ENCODE measurements around the gene DCD.

Gene DCD

DNA sequence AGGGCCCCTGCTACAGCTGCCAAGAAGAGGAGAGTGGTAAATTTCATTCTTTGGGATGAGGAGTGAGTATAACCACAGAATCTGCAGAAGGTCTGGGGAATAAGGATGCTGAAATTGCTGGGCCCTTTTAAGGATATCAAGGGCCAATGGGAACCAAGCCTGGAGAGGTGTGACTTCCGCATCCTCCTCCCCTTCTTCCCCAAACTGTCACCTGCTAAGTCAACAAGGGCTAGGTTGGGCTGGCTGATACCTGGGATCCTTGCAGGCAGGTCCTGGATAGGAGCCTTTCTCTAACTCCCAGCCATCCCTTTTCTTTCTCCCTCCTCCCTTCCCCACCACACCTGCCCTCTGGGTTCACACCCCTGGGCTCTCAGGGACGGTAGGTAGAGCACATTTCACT, 13.4 kb downstream of the DCD start, which contains the start of gene LACRT:
Gene LACRT, minus strand, starts transcription at position 101 of the 400 bp plus-strand sequence. Its CDS starts 54 bp downstream, at position 47.
- Mint-ChIP-seq H3K9me3 (no peaks in the 10 kb centered on the region), H3K27ac (no peak within 1 kb of the TSS), H3K27me3 (ENCODE audit: low read depth) (no peaks in the 10 kb centered on the region), H3K4me1 (ENCODE audit: low read depth) (no peaks in the 10 kb centered on the region), H3K4me3 (no peak within 1 kb of the TSS), H3K36me3 (ENCODE audit: low read depth) (no peaks in the 10 kb centered on the region)
- no peak for DNase-seq (ENCODE audit: low spot score)

DNA sequence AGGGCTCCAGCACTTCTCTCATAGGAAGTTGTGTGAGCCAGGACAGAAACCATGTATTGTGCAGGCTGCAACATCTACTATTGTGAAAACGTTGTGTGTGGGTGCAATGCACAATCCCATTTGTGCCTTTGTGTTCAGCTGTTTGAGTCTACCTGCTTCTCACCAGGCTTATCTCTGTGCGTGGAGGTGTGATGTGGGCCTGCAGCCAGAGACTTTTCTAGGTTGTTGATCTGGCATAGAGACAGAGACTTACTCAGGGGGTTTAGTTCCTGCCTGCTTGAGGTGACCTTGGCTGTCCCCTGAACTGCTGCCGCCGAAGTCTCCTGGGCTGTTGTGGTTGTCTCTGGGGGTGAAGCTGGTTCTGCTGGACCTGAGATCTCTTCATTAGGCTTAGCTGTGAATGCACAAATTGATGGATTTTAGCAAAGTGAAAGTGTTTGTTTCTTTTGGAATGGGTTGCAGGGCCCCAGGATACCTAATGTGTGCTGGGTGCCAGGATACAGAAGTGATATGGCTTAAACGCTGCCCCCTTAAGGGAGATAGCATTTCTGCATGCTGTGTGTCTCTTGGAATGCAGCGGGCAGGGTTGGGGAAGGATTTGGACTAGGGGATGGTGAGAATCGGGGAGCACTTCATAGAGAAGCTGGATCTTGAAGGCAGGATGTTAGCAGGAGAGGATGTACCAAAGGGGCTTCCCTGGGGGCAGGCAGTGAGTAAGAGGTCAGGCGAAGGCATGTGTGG, 16.0 kb downstream of the DCD start:
- DNase-seq (ENCODE audit: low spot score): no peak
- Mint-ChIP-seq H3K9me3 (peaks cover 8% of the 10 kb centered on the region), H3K27me3 (ENCODE audit: low read depth) (no peaks in the 10 kb centered on the region), H3K4me3 (no peak overlapping the region), H3K36me3 (ENCODE audit: low read depth) (no peaks in the 10 kb centered on the region), H3K4me1 (ENCODE audit: low read depth) (no peaks in the 10 kb centered on the region), H3K27ac (no peak overlapping the region)

DNA sequence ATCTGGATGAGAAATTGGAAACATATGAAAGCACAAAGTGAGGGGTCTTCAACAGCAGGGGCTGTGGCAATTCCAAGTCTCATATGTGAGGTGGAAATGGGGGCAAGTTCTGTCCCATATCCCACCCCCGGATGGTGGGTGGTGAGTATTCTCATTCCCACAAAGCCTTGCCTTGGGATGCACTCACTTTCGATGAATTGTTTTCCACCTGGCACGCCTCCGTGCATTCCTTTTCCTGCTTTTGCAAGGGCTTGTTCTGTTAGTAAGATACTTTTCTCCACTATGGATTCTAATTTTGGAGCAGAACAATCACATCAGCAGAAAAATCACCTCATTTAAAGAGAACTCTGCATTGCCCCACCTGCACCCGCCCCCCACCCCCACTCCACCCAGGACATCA, 16.6 kb downstream of the DCD start:
- Mint-ChIP-seq H3K4me1 (ENCODE audit: low read depth) (no peaks in the 10 kb centered on the region), H3K27ac (no peak overlapping the region), H3K4me3 (no peak overlapping the region), H3K9me3 (peaks cover 12% of the 10 kb centered on the region), H3K36me3 (ENCODE audit: low read depth) (no peaks in the 10 kb centered on the region), H3K27me3 (ENCODE audit: low read depth) (no peaks in the 10 kb centered on the region)
- no peak for DNase-seq (ENCODE audit: low spot score)

- peaks cover 12% of the 10 kb centered on the region for H3K9me3 Mint-ChIP-seq
- no peaks in the 10 kb centered on the region for H3K4me1 Mint-ChIP-seq (ENCODE audit: low read depth)
- H3K27ac Mint-ChIP-seq: no peak overlapping the region
- H3K27me3 Mint-ChIP-seq (ENCODE audit: low read depth): peaks cover 4% of the 10 kb centered on the region
- DNase-seq (ENCODE audit: low spot score): no peak
- no peak overlapping the region for H3K4me3 Mint-ChIP-seq
- H3K36me3 Mint-ChIP-seq (ENCODE audit: low read depth): no peaks in the 10 kb centered on the region
These were observed 18.2 kb downstream of the DCD start for GRCh38 chr12:54629925-54630324.

GRCh38 chr12:54628186-54628846, 19.8 kb downstream of the DCD start:
- peaks cover 14% of the 10 kb centered on the region for H3K27me3 Mint-ChIP-seq (ENCODE audit: low read depth)
- no peak overlapping the region for H3K4me3 Mint-ChIP-seq
- DNase-seq (ENCODE audit: low spot score): no peak
- no peaks in the 10 kb centered on the region for H3K4me1 Mint-ChIP-seq (ENCODE audit: low read depth)
- H3K36me3 Mint-ChIP-seq (ENCODE audit: low read depth): no peaks in the 10 kb centered on the region
- H3K27ac Mint-ChIP-seq: no peak overlapping the region
- H3K9me3 Mint-ChIP-seq: peaks cover 12% of the 10 kb centered on the region

GRCh38 chr12:54627304-54627703, 20.9 kb downstream of the DCD start:
- H3K4me3 Mint-ChIP-seq: no peak overlapping the region
- H3K9me3 Mint-ChIP-seq: peaks cover 12% of the 10 kb centered on the region
- H3K27ac Mint-ChIP-seq: no peak overlapping the region
- H3K4me1 Mint-ChIP-seq (ENCODE audit: low read depth): no peaks in the 10 kb centered on the region
- peaks cover 25% of the 10 kb centered on the region for H3K27me3 Mint-ChIP-seq (ENCODE audit: low read depth)
- no peak for DNase-seq (ENCODE audit: low spot score)
- H3K36me3 Mint-ChIP-seq (ENCODE audit: low read depth): no peaks in the 10 kb centered on the region

- Mint-ChIP-seq H3K36me3 (ENCODE audit: low read depth) (no peaks in the 10 kb centered on the region), H3K4me3 (no peak overlapping the region), H3K4me1 (ENCODE audit: low read depth) (no peaks in the 10 kb centered on the region), H3K9me3 (peaks cover 12% of the 10 kb centered on the region), H3K27ac (no peak overlapping the region), H3K27me3 (ENCODE audit: low read depth) (peaks cover 35% of the 10 kb centered on the region)
- no peak for DNase-seq (ENCODE audit: low spot score)
These were observed 22.6 kb downstream of the DCD start for GRCh38 chr12:54625598-54625997.

GRCh38 chr12:54624315-54625279, 23.6 kb downstream of the DCD start:
- Mint-ChIP-seq H3K36me3 (ENCODE audit: low read depth) (no peaks in the 10 kb centered on the region), H3K9me3 (peaks cover 12% of the 10 kb centered on the region), H3K27ac (no peak overlapping the region), H3K27me3 (ENCODE audit: low read depth) (peaks cover 40% of the 10 kb centered on the region), H3K4me1 (ENCODE audit: low read depth) (no peaks in the 10 kb centered on the region), H3K4me3 (no peak overlapping the region)
- DNase-seq (ENCODE audit: low spot score): no peak

GRCh38 chr12:54622463-54623183, 25.5 kb downstream of the DCD start:
- H3K36me3 Mint-ChIP-seq (ENCODE audit: low read depth): no peaks in the 10 kb centered on the region
- no peak overlapping the region for H3K4me3 Mint-ChIP-seq
- no peak for DNase-seq (ENCODE audit: low spot score)
- no peaks in the 10 kb centered on the region for H3K4me1 Mint-ChIP-seq (ENCODE audit: low read depth)
- H3K27me3 Mint-ChIP-seq (ENCODE audit: low read depth): peaks cover 55% of the 10 kb centered on the region
- H3K9me3 Mint-ChIP-seq: peaks cover 6% of the 10 kb centered on the region
- no peak overlapping the region for H3K27ac Mint-ChIP-seq

DNA sequence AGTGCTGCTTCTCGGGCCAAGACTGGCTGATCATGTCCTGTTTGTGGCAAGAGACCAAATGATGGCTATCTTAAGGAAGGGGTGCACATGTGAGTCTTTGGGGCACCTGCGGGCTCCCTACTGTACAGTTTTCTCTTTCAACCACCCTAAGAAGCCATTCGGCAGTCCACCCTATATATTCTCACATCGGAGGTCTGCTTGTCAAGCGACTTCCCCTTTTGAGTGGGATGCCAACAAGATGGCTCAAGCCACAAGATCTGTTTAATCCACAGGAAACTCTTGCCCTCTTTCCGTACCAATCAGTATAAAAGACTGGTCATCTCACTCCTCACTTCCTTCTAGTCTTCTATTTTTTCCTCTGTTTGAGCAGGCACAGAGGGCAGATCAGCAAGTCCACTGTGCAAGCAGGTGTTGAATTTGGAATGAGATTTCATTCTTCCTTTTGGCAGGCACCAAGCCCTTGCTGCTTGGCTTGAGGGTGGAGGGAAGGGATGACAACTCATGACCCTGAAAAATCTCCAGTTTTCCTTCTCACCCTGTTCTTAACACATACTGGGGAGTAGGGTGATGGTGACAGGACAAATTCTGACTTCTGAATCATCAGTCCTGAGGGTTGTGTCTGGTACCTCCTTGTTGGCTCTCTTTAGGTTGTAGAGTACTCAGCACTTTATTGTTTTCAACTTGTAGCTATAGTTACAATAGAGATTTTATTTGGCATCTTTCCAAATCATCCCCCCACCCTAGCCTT, 31.1 kb downstream of the DCD start:
- peaks cover 49% of the 10 kb centered on the region for H3K27me3 Mint-ChIP-seq (ENCODE audit: low read depth)
- no peak for DNase-seq (ENCODE audit: low spot score)

DNA sequence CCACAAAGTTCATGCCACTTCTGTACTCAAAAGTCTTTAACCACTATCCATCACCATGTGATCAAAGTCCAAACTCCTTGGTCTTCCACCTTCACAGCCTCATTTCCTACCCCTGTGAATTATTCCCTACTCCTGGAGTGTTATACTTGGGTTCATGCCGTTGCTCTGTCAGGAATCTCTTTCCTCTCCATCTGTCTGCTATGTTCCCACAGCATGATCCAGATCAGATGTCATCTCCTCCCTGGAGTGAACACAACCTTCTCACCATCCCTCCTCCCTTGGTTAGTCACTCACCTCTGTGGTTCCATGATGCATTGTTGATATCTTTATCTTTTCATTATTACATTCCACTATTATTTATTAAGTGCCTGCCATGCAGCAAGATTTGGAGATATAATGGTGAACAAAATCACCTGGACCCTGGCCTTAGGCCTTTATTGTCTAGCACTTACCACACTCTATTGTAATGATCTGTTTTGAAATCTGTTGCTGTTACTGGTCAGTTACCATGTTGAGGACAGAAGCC, 35.9 kb downstream of the DCD start:
- Mint-ChIP-seq H3K36me3 (ENCODE audit: low read depth) (no peaks in the 10 kb centered on the region), H3K27me3 (ENCODE audit: low read depth) (peaks cover 28% of the 10 kb centered on the region), H3K4me1 (ENCODE audit: low read depth) (peaks cover 4% of the 10 kb centered on the region), H3K4me3 (no peak overlapping the region), H3K9me3 (no peaks in the 10 kb centered on the region), H3K27ac (no peak overlapping the region)
- no peak for DNase-seq (ENCODE audit: low spot score)

More for the DNA sequence above, 31.1 kb downstream of the DCD start:
- Mint-ChIP-seq H3K4me1 (ENCODE audit: low read depth) (peaks cover 4% of the 10 kb centered on the region), H3K9me3 (no peaks in the 10 kb centered on the region), H3K36me3 (ENCODE audit: low read depth) (no peaks in the 10 kb centered on the region), H3K4me3 (no peak overlapping the region), H3K27ac (no peak overlapping the region)

DNA sequence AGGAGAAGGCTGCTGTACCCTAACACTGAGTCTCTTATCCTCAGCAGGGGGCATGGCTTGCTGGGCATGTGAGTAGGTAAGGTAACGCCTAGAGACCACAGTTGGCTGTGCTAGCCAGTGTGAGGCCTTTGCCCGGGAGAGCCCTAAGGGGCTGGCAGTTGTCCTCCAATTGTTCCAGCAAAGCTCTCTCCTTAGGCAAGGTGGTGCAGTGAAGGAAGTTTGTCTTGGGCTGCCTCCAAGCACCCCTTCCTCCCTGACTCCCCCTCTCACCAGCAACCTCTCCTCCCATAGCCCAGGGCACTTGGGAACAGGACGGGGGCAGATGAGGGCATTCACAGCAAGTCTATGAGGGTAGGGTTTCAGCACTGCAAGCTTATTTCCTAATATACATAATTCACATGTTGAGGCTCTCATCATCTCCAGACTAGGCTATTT, 36.4 kb downstream of the DCD start:
- H3K36me3 Mint-ChIP-seq (ENCODE audit: low read depth): no peaks in the 10 kb centered on the region
- H3K9me3 Mint-ChIP-seq: no peaks in the 10 kb centered on the region
- H3K27me3 Mint-ChIP-seq (ENCODE audit: low read depth): peaks cover 26% of the 10 kb centered on the region
- no peak overlapping the region for H3K27ac Mint-ChIP-seq
- peaks cover 1% of the 10 kb centered on the region for H3K4me1 Mint-ChIP-seq (ENCODE audit: low read depth)
- no peak overlapping the region for H3K4me3 Mint-ChIP-seq
- DNase-seq (ENCODE audit: low spot score): no peak

DNA sequence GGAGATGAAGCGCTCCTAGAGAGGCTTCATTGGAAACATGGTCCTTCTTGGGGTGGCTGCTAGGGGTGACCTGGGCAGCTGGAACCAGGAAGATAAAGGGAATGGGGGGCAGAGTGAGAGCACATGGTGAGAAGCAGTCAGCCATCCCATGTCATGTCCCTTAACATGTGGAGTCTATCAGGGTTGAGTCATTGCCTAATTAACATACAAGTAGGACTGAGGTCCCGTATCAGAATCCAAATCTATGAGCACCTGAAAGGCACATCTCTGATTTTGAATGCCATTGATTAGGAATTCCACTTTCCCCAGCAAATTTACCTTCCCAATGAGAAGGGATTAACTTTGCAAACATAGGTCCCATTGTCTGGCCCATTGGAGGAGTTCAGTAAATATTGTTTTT, 39.4 kb downstream of the DCD start:
- H3K27me3 Mint-ChIP-seq (ENCODE audit: low read depth): peaks cover 14% of the 10 kb centered on the region

More for the DNA sequence above, 39.4 kb downstream of the DCD start:
- Mint-ChIP-seq H3K9me3 (no peaks in the 10 kb centered on the region), H3K4me3 (no peak overlapping the region), H3K27ac (no peak overlapping the region), H3K36me3 (ENCODE audit: low read depth) (no peaks in the 10 kb centered on the region), H3K4me1 (ENCODE audit: low read depth) (no peaks in the 10 kb centered on the region)
- no peak for DNase-seq (ENCODE audit: low spot score)
